Kidney (tissue), 14 donors: ENCODE data around the gene ADH7. TPM values are rescaled to one million over a fixed set of nuclear protein-coding genes. Genes with fewer than 3 reads are reported as not detected.

ENCODE experiments used
- DNase-seq, 5 donors: peaks; one replicate each; pipeline ENCODE4 v3.0.0-alpha.2; 2013 to 2020
- FAIRE-seq: peaks from 2 replicates; lab custom pipeline; 2012; peaks lifted over from hg19 to GRCh38; lab: Jason Lieb, UNC
- H3K27ac ChIP-seq, 2 donors: one replicate each; pipeline ENCODE4 v1.7.0; 2013; ENCODE audit warnings: low read depth in 2 of 2, low read length in 2 of 2, inconsistent platforms in 1 of 2
- H3K27me3 ChIP-seq: one replicate; pipeline ENCODE4 v1.7.1; 2013; ENCODE audit warnings: low read length, inconsistent platforms; ENCODE audit not compliant: control insufficient read depth, insufficient read depth
- H3K36me3 ChIP-seq, 3 donors: one replicate each; pipeline versions ENCODE4 v1.7.0 to v1.7.1; 2013; ENCODE audit warnings: low read length in 3 of 3, control low read depth in 1 of 3, inconsistent platforms in 1 of 3; ENCODE audit not compliant: insufficient read depth in 3 of 3, control insufficient read depth in 2 of 3
- H3K4me1 ChIP-seq, 3 donors: one replicate each; pipeline versions ENCODE4 v1.7.0 to v1.7.1; 2013; ENCODE audit warnings: low read length in 3 of 3, inconsistent platforms in 1 of 3, low read depth in 1 of 3; ENCODE audit not compliant: control insufficient read depth in 2 of 3, insufficient read depth in 2 of 3
- H3K4me3 ChIP-seq, 3 donors: one replicate each; pipeline versions ENCODE4 v1.7.0 to v1.8.1; 2013; ENCODE audit warnings: low read length in 3 of 3, control low read depth in 1 of 3, inconsistent platforms in 1 of 3
- H3K9ac ChIP-seq, 3 donors: one replicate each; pipeline versions ENCODE4 v1.7.0 to v1.7.1; 2013; ENCODE audit warnings: low read length in 3 of 3, control low read depth in 1 of 3, inconsistent platforms in 1 of 3
- H3K9me3 ChIP-seq, 3 donors: one replicate each; pipeline versions ENCODE4 v1.7.0 to v1.7.1; 2013; ENCODE audit warnings: low read length in 3 of 3, control low read depth in 1 of 3, inconsistent platforms in 1 of 3; ENCODE audit not compliant: control insufficient read depth in 2 of 3, insufficient read depth in 1 of 3
- intact Hi-C: fragments of 100-400 bp; cut with DNase I; formaldehyde crosslinking; loops from one replicate; pipeline ENCODE4 v1.11.1; 2022
- polyA plus RNA-seq: library from polyadenylated mRNA; stranded (reverse); fragments of 350-450 nt; fragmentation: Illumina TruSeq; extraction: RNeasy Lipid Tissue Mini Kit (QIAGEN cat#74804); gene quantifications from one replicate; pipeline ENCODE4 v1.2.3, GENCODE V29; 2014; ENCODE audit warnings: low read depth, low replicate concordance; ENCODE audit not compliant: insufficient read depth
- total RNA-seq: library from RNA; stranded (reverse); fragmentation: NEBNext Ultra II Directional; extraction: Animal tissue kit (Norgen Biotek cat#: 25700); gene quantifications from one replicate; pipeline ENCODE4 v1.2.1, GENCODE V29; 2021
- TF ChIP-seq, protein P1 (sequence below): IDR thresholded peaks from 3 replicates; pipeline ENCODE4 v1.5.1; 2012; ENCODE audit warnings: mild to moderate bottlenecking, moderate library complexity, borderline replicate concordance; ENCODE audit not compliant: insufficient read depth; ENCODE audit errors: extremely low read depth
- donor health status: control.
- donor health status: control.
- donor health status: control.
- donor health status: control.
- donor health status: control.
- donor health status: DM: yes; HTN: yes; CAD: no.
- donor health status: Normal renal cell carcinoma (clear cell type).

The ADH7 gene
- total and polyA plus RNA-seq, 2 donors from 2014 or later = not detected

DNA sequence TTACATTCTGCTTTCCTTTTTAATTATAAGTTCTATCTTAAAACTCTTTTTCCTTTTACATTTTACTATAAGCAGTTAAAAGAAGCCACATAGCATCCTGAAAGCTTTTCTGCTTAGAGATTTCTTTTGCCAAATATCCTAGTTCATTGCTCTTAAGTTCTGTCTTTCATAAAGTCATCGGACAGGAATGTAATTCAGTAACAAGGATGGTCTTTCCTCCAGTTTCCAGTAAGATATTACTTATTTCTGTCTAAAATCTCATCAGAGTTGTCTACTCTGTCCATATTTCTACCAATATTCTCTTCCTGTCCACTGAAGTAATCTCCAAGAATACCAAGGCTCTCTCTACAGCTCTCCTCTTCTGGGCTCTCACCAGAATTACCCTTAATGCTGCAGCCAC lies 45.1 kb downstream of the ADH7 start:
- H3K27ac ChIP-seq = no peak overlapping the region
- TF ChIP-seq, protein P1, sequence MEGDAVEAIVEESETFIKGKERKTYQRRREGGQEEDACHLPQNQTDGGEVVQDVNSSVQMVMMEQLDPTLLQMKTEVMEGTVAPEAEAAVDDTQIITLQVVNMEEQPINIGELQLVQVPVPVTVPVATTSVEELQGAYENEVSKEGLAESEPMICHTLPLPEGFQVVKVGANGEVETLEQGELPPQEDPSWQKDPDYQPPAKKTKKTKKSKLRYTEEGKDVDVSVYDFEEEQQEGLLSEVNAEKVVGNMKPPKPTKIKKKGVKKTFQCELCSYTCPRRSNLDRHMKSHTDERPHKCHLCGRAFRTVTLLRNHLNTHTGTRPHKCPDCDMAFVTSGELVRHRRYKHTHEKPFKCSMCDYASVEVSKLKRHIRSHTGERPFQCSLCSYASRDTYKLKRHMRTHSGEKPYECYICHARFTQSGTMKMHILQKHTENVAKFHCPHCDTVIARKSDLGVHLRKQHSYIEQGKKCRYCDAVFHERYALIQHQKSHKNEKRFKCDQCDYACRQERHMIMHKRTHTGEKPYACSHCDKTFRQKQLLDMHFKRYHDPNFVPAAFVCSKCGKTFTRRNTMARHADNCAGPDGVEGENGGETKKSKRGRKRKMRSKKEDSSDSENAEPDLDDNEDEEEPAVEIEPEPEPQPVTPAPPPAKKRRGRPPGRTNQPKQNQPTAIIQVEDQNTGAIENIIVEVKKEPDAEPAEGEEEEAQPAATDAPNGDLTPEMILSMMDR = no peak
- peaks cover 2 to 7% (median 2%) of the 10 kb centered on the region in 3 donors for H3K9me3 ChIP-seq
- H3K4me1 ChIP-seq = no peaks in the 10 kb centered on the region
- no peaks in the 10 kb centered on the region for H3K27me3 ChIP-seq
- H3K9ac ChIP-seq = no peak overlapping the region
- DNase-seq (no peak), FAIRE-seq (no peak)
- intact Hi-C loops = no loop called here
- no peak overlapping the region for H3K4me3 ChIP-seq
- no peaks in the 10 kb centered on the region for H3K36me3 ChIP-seq

DNA sequence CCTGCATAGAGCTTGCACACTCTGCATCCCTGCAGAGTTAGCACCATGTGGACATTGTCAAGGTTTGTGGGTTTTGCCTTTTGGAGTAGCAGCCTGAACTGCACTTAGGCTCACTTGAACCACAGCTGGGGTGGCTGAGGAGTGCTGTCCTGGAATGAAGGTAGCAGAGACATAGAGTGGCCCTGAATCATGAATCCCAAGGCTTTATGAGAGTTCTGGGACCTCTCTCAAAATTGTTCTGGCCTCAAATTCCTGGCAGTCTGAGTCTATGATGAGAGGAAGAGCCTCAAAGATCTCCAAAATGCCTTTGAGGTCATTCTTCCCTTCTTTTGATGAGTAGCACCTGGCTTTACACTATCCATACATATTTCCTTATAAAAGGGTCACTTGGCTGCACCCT lies 45.5 kb downstream of the ADH7 start:
- Histone ChIP-seq H3K9me3 (peaks cover 2 to 7% (median 2%) of the 10 kb centered on the region in 3 donors), H3K36me3 (no peaks in the 10 kb centered on the region), H3K4me3 (no peak overlapping the region), H3K27ac (no peak overlapping the region), H3K4me1 (no peaks in the 10 kb centered on the region), H3K9ac (no peak overlapping the region), H3K27me3 (no peaks in the 10 kb centered on the region)
- DNase-seq (no peak), FAIRE-seq (no peak)
- intact Hi-C loops = no loop called here
- TF ChIP-seq, protein P1 = no peak

DNA sequence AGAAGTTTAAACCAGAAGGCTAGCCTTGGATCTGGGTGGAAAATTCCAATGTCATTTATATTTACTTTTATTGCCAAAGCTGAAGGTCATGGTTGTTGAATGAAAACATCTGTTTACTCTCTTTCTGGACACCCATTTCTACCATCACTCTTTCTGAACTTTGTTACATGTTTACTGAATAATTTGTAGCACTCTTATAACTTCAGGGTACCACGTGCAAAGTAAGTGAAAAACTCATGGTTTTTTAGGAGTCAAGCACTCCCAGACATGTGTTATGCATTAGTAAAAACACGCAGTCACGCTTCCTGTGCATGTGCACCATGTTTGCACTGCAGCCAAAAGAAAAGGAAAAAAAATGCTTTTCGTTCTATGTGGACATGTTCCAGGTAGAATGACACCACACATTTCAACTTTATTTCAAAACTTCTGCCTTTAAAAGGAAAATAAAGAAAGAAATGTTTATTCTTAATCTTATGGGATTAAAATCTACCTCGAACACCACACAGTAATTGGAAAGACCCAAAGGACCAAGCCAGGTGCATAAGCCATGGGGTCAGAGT lies 51.2 kb downstream of the ADH7 start:
- DNase-seq (peak in 3 of 5 donors; percentile 48 to 92 (median 80)), FAIRE-seq (no peak)
- Histone ChIP-seq H3K4me3 (no peak overlapping the region), H3K27me3 (no peaks in the 10 kb centered on the region), H3K9me3 (no peaks in the 10 kb centered on the region), H3K4me1 (peaks cover 0 to 3% (median 0%) of the 10 kb centered on the region in 3 donors), H3K36me3 (no peaks in the 10 kb centered on the region), H3K27ac (peak overlapping the region in 1 of 2 donors; percentile 47), H3K9ac (no peak overlapping the region)
- TF ChIP-seq, protein P1 = no peak
- intact Hi-C loops = no loop called here

DNA sequence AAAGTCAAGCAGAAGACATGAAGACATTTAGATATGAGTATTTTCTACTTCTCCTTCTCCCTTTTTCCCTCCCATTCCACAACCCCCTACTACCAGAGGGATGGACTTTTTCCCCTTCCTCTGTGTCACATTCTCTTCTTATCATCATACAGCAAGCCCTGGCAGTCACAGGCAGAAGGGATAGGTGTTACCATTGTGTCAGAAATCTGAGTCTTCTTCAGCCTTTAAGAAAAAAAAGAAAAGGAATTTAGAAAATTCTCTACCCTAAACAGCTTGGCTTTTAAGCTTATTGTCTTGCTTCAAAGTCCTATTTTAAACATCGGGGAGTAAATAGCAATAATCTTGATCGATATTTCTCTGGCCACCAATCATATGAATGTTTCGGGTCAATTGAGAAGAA lies 51.7 kb downstream of the ADH7 start:
- TF ChIP-seq, protein P1 = no peak
- Histone ChIP-seq H3K27me3 (no peaks in the 10 kb centered on the region), H3K27ac (peak overlapping the region in 1 of 2 donors; percentile 51), H3K9me3 (no peaks in the 10 kb centered on the region), H3K9ac (no peak overlapping the region), H3K36me3 (no peaks in the 10 kb centered on the region), H3K4me1 (peaks cover 0 to 3% (median 0%) of the 10 kb centered on the region in 3 donors), H3K4me3 (no peak overlapping the region)
- intact Hi-C loops = no loop called here
- DNase-seq = no peak
- FAIRE-seq = no peak
